H1 (cell line): Measurements from ENCODE around the gene IL5. TPM values are rescaled to one million over a fixed set of nuclear protein-coding genes. Genes with fewer than 3 reads are reported as not detected.
"Not testable (repeated sequence)": the region's sequence is repeated elsewhere in the genome, so short reads cannot be mapped to it uniquely, and the experiment has no call there.

ENCODE experiments used
- CTCF ChIA-PET: fragments of 300-600 bp; sonication (Branson Sonifier 250); formaldehyde crosslinking; loops from one replicate; lab custom pipeline; 2021; ENCODE audit not compliant: partially characterized antibody; lab: Charles Lee
- POLR2A ChIA-PET: fragments of 300-600 bp; sonication (Branson Sonifier 250); formaldehyde crosslinking; loops from one replicate; lab custom pipeline; 2021; ENCODE audit warnings: inconsistent platforms; ENCODE audit not compliant: partially characterized antibody; lab: Charles Lee
- DNase-seq, 2 experiments: peaks; one replicate each; pipeline versions ENCODE4 v3.0.0 to v3.0.0-alpha.2; 2010 to 2022; ENCODE audit warnings: low spot score in 2 of 2, low read depth in 1 of 2, mixed read lengths in 1 of 2
- FAIRE-seq: peaks from 2 replicates; lab custom pipeline; 2011; peaks lifted over from hg19 to GRCh38; lab: Jason Lieb, UNC
- H2AFZ ChIP-seq: 2 replicates; pipeline ENCODE4 v1.8.1; 2012; ENCODE audit warnings: low read length, inconsistent platforms
- H2AK5ac ChIP-seq: 2 replicates; pipeline ENCODE4 v1.6.1; 2013; ENCODE audit warnings: low read depth, low read length
- H2BK120ac ChIP-seq: replicated peaks from 2 replicates; pipeline ENCODE3; 2013; ENCODE audit warnings: low read depth, low read length, inconsistent platforms
- H2BK12ac ChIP-seq: 2 replicates; pipeline ENCODE4 v1.6.1; 2013; ENCODE audit warnings: low read depth, low read length
- H2BK15ac ChIP-seq: 2 replicates; pipeline ENCODE4 v1.6.1; 2013; ENCODE audit warnings: low read length
- H2BK20ac ChIP-seq: 2 replicates; pipeline ENCODE4 v1.6.1; 2013; ENCODE audit warnings: low read length
- H2BK5ac ChIP-seq: 2 replicates; pipeline ENCODE4 v1.6.1; 2013; ENCODE audit warnings: low read depth, low read length
- H3K14ac ChIP-seq: 2 replicates; pipeline ENCODE4 v1.6.1; 2013; ENCODE audit warnings: inconsistent platforms; ENCODE audit not compliant: insufficient read length
- H3K18ac ChIP-seq: 2 replicates; pipeline ENCODE4 v1.6.1; 2013; ENCODE audit warnings: low read length; ENCODE audit errors: extremely low read depth
- H3K23ac ChIP-seq: 2 replicates; pipeline ENCODE4 v1.6.1; 2013; ENCODE audit warnings: inconsistent platforms; ENCODE audit not compliant: insufficient read length
- H3K23me2 ChIP-seq: 2 replicates; pipeline ENCODE4 v1.6.1; 2013; ENCODE audit warnings: low read depth, low read length
- H3K27ac ChIP-seq: 2 replicates; pipeline ENCODE4 v1.6.1; 2011; ENCODE audit warnings: low read depth, low read length, inconsistent platforms
- H3K27me3 ChIP-seq, 4 experiments: replicated peaks in 1 of 4; 1 replicate in 1 of 4; 2 replicates in 3 of 4; pipeline versions ENCODE4 v1.6.1 to v1.8.1; 2011 to 2013; ENCODE audit warnings: low read length in 3 of 4, mild to moderate bottlenecking in 3 of 4, inconsistent platforms in 2 of 4, mixed read lengths in 2 of 4, moderate library complexity in 1 of 4; ENCODE audit not compliant: control insufficient read depth in 3 of 4, insufficient read depth in 3 of 4; ENCODE audit errors: extremely low read depth in 1 of 4
- H3K36me3 ChIP-seq, 4 experiments: 2 replicates each; pipeline versions ENCODE4 v1.6.1 to v1.8.1; 2011 to 2013; ENCODE audit warnings: mild to moderate bottlenecking in 4 of 4, low read length in 3 of 4, moderate library complexity in 2 of 4, control low read depth in 1 of 4, inconsistent platforms in 1 of 4; ENCODE audit not compliant: insufficient read depth in 4 of 4, control insufficient read depth in 2 of 4
- H3K4ac ChIP-seq: replicated peaks from 2 replicates; pipeline ENCODE3; 2013; ENCODE audit warnings: low read length, low read depth, mixed read lengths, inconsistent platforms; ENCODE audit not compliant: insufficient read length
- H3K4me1 ChIP-seq, 4 experiments: replicated peaks in 1 of 4; 1 replicate in 1 of 4; 2 replicates in 3 of 4; pipeline versions ENCODE4 v1.6.1 to v1.8.1; 2011 to 2013; ENCODE audit warnings: low read length in 3 of 4, inconsistent platforms in 2 of 4, mixed read lengths in 1 of 4; ENCODE audit not compliant: insufficient read depth in 4 of 4, control insufficient read depth in 3 of 4
- H3K4me2 ChIP-seq, 2 experiments: 2 replicates each; pipeline versions ENCODE4 v1.6.1 to v1.8.1; 2011 to 2013; ENCODE audit warnings: low read depth in 2 of 2, low read length in 2 of 2, control low read depth in 1 of 2, inconsistent platforms in 1 of 2, mild to moderate bottlenecking in 1 of 2; ENCODE audit not compliant: insufficient read depth in 1 of 2
- H3K4me3 ChIP-seq, 4 experiments: fragments of 200-600, 300-600 bp in 1 of 4; sonication (generic), shearing (Covaris generic), sonication (Bioruptor Twin) in 1 of 4; 2 replicates each; pipeline versions ENCODE4 v1.5.1 to v1.8.1; 2011 to 2016; ENCODE audit warnings: low read length in 4 of 4, low read depth in 3 of 4, control low read depth in 2 of 4, inconsistent platforms in 2 of 4, mild to moderate bottlenecking in 2 of 4, mixed read lengths in 1 of 4, moderate library complexity in 1 of 4; ENCODE audit not compliant: insufficient read depth in 2 of 4; ENCODE audit errors: extremely low read depth in 1 of 4
- H3K56ac ChIP-seq: replicated peaks from 2 replicates; pipeline ENCODE3; 2013; ENCODE audit warnings: low read depth, mild to moderate bottlenecking, mixed read lengths, low read length, inconsistent platforms; ENCODE audit not compliant: insufficient read length
- H3K79me1 ChIP-seq: 2 replicates; pipeline ENCODE4 v1.6.1; 2013; ENCODE audit warnings: low read depth, low read length, control low read depth
- H3K79me2 ChIP-seq, 2 experiments: 2 replicates each; pipeline versions ENCODE4 v1.6.1 to v1.8.1; 2012 to 2013; ENCODE audit warnings: low read length in 2 of 2, mild to moderate bottlenecking in 2 of 2, inconsistent platforms in 1 of 2; ENCODE audit not compliant: insufficient read depth in 2 of 2, control insufficient read depth in 1 of 2
- H3K9ac ChIP-seq, 4 experiments: replicated peaks in 1 of 4; 1 replicate in 1 of 4; 2 replicates in 3 of 4; pipeline versions ENCODE4 v1.6.1 to v1.8.1; 2011 to 2013; ENCODE audit warnings: low read depth in 3 of 4, low read length in 3 of 4, control low read depth in 2 of 4, mild to moderate bottlenecking in 2 of 4, moderate library complexity in 2 of 4, inconsistent platforms in 1 of 4; ENCODE audit errors: extremely low read depth in 1 of 4
- H3K9me3 ChIP-seq, 2 experiments: 2 replicates each; pipeline versions ENCODE4 v1.6.1 to v1.8.1; 2012 to 2013; ENCODE audit warnings: mild to moderate bottlenecking in 2 of 2, moderate library complexity in 2 of 2, control low read depth in 1 of 2, inconsistent platforms in 1 of 2, low read depth in 1 of 2, low read length in 1 of 2, mixed read lengths in 1 of 2; ENCODE audit not compliant: insufficient read depth in 2 of 2
- H4K20me1 ChIP-seq, 2 experiments: replicated peaks in 1 of 2; 2 replicates each; pipeline versions ENCODE3 to v1.8.1; 2011 to 2013; ENCODE audit warnings: inconsistent platforms in 2 of 2, low read length in 2 of 2, mild to moderate bottlenecking in 1 of 2; ENCODE audit not compliant: insufficient read depth in 2 of 2, control insufficient read depth in 1 of 2
- H4K5ac ChIP-seq: 2 replicates; pipeline ENCODE4 v1.6.1; 2013; ENCODE audit warnings: low read length, low read depth, mixed read lengths, inconsistent platforms; ENCODE audit not compliant: insufficient read length
- H4K8ac ChIP-seq: 2 replicates; pipeline ENCODE4 v1.8.0; 2013; ENCODE audit warnings: mild to moderate bottlenecking, moderate library complexity, low read length, inconsistent platforms; ENCODE audit not compliant: insufficient read depth; ENCODE audit errors: extremely low read depth
- H4K91ac ChIP-seq: replicated peaks from 2 replicates; pipeline ENCODE3; 2013; ENCODE audit warnings: low read length, mixed read lengths, inconsistent platforms; ENCODE audit not compliant: insufficient read length
- WGBS, 2 experiments: shearing (Covaris generic) in 1 of 2; methylation state at CpG; one replicate each; pipeline versions ENCODE4 v1.1.6 to v1.1.7; 2013 to 2015; ENCODE audit warnings: low lambda C conversion rate in 2 of 2, mixed read lengths in 2 of 2, inconsistent platforms in 1 of 2, low coverage in 1 of 2, missing lambda C conversion rate in 1 of 2; ENCODE audit not compliant: insufficient replicate concordance in 2 of 2, insufficient coverage in 1 of 2, insufficient read length in 1 of 2; ENCODE audit errors: extremely low coverage in 1 of 2, missing lambda C conversion rate in 1 of 2; 5-methylcytosine and 5-hydroxymethylcytosine counted together
- polyA plus RNA-seq, 7 experiments: library from polyadenylated mRNA; depleted of rRNA in 3 of 7; stranded (reverse) in 5 of 7; unstranded in 2 of 7; fragments of >200 nt in 5 of 7; fragments of 200-250 nt in 2 of 7; gene quantifications; 1 replicate in 5 of 7; 2 replicates in 1 of 7; 4 replicates in 1 of 7; pipeline versions ENCODE4 v1.2.1 to v1.2.3, GENCODE V29; 2011 to 2013; ENCODE audit warnings: missing spikeins in 2 of 7, mixed read lengths in 2 of 7
- total RNA-seq: library from RNA; stranded (reverse); fragmentation: NEBNext Ultra II Directional; extraction: Animal tissue kit (Norgen Biotek cat#: 25700); gene quantifications from 2 replicates; pipeline ENCODE4 v1.2.1, GENCODE V29; 2021

The IL5 gene
- total and polyA plus RNA-seq, 2 of the 8 experiments (the other 6 are each of a cell fraction or from before 2014, with no cell fraction given), result not detected

DNA sequence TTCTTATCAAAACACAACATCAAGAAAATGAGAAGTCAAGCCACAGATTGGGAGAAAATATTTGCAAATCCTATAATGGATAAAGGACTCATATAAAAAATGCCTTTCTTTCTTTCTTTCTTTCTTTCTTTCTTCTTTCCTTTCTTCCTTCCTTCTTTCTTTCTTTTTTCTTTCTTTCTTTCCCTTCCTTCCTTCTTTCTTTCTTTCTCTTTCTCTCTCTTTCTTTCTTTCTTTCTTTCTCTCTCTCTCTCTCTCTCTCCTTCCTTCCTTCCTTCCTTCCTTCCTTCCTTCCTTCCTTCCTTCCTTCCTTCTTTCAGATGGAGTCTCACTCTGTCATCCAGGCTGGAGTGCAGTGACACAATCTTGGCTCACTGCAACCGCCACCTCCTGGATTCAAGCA is 21.3 kb downstream of the IL5 start:
- H3K56ac ChIP-seq, H3K4me1 ChIP-seq, DNase-seq, H3K18ac ChIP-seq, H2AK5ac ChIP-seq, H3K4ac ChIP-seq, H3K23me2 ChIP-seq, H2BK5ac ChIP-seq, H3K79me2 ChIP-seq, H3K27me3 ChIP-seq, H2BK20ac ChIP-seq, H2BK12ac ChIP-seq, H4K8ac ChIP-seq, H2AFZ ChIP-seq, H3K4me3 ChIP-seq, H3K4me2 ChIP-seq, H3K14ac ChIP-seq, FAIRE-seq, H3K9me3 ChIP-seq, H3K27ac ChIP-seq, H4K20me1 ChIP-seq, POLR2A ChIA-PET, H3K9ac ChIP-seq, H2BK15ac ChIP-seq, H3K36me3 ChIP-seq, H4K5ac ChIP-seq, H3K79me1 ChIP-seq, H3K23ac ChIP-seq, H2BK120ac ChIP-seq, H4K91ac ChIP-seq: not testable (repeated sequence)
- WGBS, 2 experiments, result 90% methylated on average over 1 of the region's 1 CpG; no CpG with 5 or more reads in 1 of the 2 experiments
- CTCF ChIA-PET, result interaction anchor here (1.2 kb wide), 1 partner anchor 23 kb away, joined by 4 read pairs; no protein-coding TSS in a partner anchor

DNA sequence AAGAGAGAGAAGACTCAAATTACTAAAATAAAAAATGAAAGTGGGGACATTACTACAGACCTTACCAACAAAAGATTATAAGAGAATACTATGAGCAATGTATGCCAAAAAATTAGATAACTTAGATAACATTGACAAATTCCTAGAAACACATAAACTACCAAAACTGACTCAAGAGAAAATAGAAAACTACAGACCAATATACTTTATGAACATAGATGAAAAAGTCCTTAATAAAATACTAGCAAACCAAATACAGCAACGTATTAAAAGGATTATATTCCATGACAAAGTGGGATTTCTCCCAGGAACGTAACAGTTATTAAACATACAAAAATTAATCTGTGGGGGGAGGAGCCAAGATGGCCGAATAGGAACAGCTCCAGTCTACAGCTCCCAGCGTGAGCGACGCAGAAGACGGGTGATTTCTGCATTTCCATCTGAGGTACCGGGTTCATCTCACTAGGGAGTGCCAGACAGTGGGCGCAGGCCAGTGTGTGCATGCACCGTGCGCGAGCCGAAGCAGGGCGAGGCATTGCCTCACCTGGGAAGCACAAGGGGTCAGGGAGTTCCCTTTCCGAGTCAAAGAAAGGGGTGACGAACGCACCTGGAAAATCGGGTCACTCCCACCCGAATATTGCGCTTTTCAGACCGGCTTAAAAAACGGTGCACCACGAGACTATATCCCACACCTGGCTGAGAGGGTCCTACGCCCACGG is 29.5 kb downstream of the IL5 start:
- H2BK20ac ChIP-seq, FAIRE-seq: not testable (repeated sequence)

More for the DNA sequence above, 29.5 kb downstream of the IL5 start:
- H2AK5ac ChIP-seq, H3K56ac ChIP-seq, H2BK12ac ChIP-seq, H3K4me2 ChIP-seq, CTCF ChIA-PET, H3K14ac ChIP-seq, H3K27me3 ChIP-seq, H3K79me2 ChIP-seq, H4K91ac ChIP-seq, H2AFZ ChIP-seq, H2BK5ac ChIP-seq, H4K5ac ChIP-seq, POLR2A ChIA-PET, H2BK120ac ChIP-seq, H3K9me3 ChIP-seq, H3K4ac ChIP-seq, H3K23ac ChIP-seq, DNase-seq, H3K36me3 ChIP-seq, H4K20me1 ChIP-seq, H3K27ac ChIP-seq, H2BK15ac ChIP-seq, H3K4me1 ChIP-seq, H3K18ac ChIP-seq, H3K23me2 ChIP-seq, H3K79me1 ChIP-seq, H3K9ac ChIP-seq, H4K8ac ChIP-seq: not testable (repeated sequence)
- H3K4me3 ChIP-seq, result peak overlapping the region in 1 of 4 experiments; percentile 26; a peak in 1 of 8 replicates
- WGBS, 2 experiments, result 90% methylated on average over 7 of the region's 25 CpGs; no CpG with 5 or more reads in 1 of the 2 experiments
